Right lung (tissue), 5 donors: ENCODE results near the gene TRAF5. TPM values are rescaled to one million over a fixed set of nuclear protein-coding genes. Genes with fewer than 3 reads are reported as not detected.
"Not testable (repeated sequence)": the region's sequence is repeated elsewhere in the genome, so short reads cannot be mapped to it uniquely, and the experiment has no call there.

Experiments used
- DNase-seq, 2 donors: peaks; one replicate each; pipeline ENCODE4 v3.0.0-alpha.2; 2013
- polyA plus RNA-seq, 5 donors: library from polyadenylated mRNA; unstranded; fragments of 120-200 nt; gene quantifications; one replicate each; pipeline versions ENCODE4 v1.2.1 to v1.2.3, GENCODE V29; 2013; ENCODE audit warnings: inconsistent platforms in 1 of 5, low replicate concordance in 1 of 5; ENCODE audit not compliant: insufficient read length in 5 of 5, insufficient read depth in 1 of 5

The TRAF5 gene
- polyA plus RNA-seq, 5 donors = 18.5 to 30.9 (median 26.5) TPM

GRCh38 chr1:211344152-211344618 is 17.6 kb downstream of the TRAF5 start:
- DNase-seq = no peak

- DNase-seq = no peak
Measured at GRCh38 chr1:211345719-211346118, 19.1 kb downstream of the TRAF5 start.

DNA sequence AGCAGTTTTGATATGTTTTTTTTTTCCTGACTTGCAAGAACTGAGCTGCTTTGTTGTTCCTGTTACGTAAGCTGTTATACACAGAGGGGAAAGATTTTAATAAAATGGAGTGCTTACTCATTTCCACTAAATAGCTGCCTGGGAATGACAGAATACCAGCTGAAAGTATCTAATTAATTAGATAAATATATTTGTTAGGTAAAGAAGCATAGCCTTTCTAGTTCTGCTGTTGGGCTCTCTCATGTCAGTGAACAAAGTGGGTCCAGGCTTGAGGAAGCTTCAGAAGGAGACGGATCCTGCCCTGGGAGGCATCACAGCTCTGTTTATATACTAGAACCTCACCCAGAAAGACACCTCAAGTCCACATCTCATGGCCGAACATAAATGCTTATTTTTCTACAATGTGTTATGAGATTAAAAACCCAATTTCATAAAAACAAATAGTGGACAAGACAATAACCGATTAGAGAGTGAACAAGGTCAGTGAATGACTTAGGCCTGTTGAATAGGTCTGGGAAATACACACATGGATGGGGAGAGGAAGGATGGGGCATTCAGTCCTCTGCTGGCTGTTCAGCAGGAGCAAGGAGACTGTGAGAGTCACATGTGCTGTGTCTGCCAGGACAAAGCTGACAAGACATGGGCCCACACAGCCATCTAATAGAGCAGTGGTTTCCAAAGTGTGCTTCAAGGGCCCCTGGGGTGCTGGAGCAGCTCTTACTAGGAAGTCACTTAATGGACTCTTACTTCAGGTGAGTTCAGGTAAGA is 20.6 kb downstream of the TRAF5 start:
- no peak for DNase-seq

DNA sequence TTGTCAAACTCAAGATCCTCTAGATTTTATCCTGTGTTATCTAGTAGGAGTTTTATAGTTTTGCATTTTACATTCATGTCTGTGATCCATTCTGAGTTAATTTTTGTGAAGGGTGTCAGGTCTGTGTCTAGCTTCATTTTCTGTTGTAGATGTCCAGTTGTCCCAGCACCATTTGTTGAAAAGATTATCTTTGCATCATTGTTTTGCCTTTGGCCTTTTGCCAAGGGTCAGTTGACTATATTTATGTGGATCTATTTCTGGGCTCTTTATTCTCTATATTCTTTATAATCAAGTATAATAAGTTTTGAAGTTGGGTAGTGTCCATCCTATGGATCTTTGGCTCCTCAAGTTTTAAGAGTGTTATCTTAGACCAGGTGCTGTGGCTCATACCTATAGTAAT is 21.9 kb downstream of the TRAF5 start:
- no peak for DNase-seq

- no peak for DNase-seq
Measured at GRCh38 chr1:211349741-211350140, 23.1 kb downstream of the TRAF5 start.

DNA sequence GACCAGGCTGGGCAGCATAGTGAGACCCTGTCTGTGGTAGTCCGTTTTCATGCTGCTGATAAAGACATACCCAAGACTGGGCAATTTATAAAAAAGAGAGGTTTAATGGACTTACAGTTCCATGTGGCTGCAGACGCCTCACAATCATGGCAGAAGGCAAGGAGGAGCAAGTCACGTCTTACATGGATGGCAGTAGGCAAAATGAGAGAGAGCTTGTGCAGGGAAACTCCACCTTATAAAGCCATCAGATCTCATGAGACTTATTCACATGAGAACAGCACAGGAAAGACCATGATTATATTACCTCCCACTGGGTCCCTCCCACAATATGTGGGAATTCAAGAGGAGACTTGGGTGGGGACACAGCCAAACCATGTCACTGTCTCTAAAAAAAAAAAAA is 25.4 kb downstream of the TRAF5 start:
- DNase-seq = not testable (repeated sequence)

DNA sequence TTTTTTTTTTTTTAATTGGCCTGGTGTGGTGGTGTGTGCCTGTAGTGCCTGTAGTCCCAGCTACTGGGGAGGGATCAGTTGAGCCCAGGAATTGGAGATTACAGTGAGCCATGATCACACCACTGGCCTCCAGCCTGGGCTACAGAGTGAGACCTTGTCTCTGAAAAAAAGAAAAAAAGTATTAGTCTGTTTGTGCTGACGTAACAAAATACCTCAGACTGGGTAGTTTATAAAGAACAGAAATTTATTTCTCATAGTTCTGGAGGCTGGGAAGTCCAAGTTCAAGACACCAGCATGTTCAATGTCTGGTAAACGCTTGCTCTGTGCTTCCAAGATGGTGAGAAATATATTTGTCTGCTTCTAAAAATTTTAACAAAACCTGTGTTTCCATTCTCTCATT is 25.8 kb downstream of the TRAF5 start:
- DNase-seq = no peak

DNA sequence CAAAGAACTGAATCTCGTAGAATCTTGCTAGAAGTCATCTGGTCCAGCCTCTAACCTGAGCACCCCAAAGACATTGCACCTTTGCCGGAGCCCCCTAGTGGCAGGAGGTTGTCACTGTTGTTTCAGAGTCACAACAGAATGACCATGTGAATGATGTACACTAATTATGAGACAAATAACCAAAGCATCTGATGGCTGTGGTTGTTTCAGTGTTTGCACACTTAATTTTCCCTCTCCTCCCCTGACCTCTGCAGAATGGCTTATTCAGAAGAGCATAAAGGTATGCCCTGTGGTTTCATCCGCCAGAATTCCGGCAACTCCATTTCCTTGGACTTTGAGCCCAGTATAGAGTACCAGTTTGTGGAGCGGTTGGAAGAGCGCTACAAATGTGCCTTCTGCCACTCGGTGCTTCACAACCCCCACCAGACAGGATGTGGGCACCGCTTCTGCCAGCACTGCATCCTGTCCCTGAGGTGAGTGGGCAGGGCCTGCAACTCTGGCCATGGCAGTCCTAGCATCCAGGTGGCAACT is 26.4 kb downstream of the TRAF5 start:
- DNase-seq = no peak

- no peak for DNase-seq
Measured at GRCh38 chr1:211353562-211354212, 27.1 kb downstream of the TRAF5 start.

DNA sequence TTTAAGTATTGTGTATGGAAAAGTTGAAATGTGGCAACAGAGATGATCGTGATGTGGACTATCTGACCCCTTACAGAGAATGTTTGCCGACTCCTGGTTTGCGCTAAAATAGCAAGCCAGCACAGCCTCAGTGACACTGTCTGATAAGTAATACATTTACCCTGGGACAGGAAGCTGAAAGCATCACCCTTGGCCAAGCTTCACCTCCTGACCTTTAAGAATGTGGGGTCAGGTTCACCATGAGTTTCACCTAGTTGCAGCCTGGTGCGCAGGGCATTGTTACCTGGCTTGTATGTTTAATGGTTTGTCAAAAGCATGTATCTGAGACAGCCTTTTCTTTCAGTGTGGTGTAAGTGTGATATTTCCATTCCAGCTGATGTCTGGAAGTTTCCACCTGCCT is 29.2 kb downstream of the TRAF5 start:
- no peak for DNase-seq

GRCh38 chr1:211356723-211357407 is 30.2 kb downstream of the TRAF5 start:
- no peak for DNase-seq

GRCh38 chr1:211358685-211359084 is 32.1 kb downstream of the TRAF5 start:
- no peak for DNase-seq

DNA sequence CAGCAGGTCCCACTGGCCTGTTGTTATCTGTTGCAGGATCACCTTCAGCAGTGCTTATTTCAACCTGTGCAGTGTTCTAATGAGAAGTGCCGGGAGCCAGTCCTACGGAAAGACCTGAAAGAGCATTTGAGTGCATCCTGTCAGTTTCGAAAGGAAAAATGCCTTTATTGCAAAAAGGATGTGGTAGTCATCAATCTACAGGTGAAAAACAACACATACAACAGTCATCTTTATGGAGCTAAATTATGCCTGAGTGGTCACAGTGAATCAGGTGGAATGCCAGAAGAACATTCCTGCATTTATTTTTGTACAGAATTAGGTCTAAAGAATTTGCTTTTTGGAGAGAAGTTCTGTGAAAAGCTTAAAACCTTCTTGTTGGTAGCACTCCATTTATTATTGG is 33.2 kb downstream of the TRAF5 start:
- no peak for DNase-seq

GRCh38 chr1:211361202-211361601 is 34.6 kb downstream of the TRAF5 start:
- DNase-seq = no peak

- DNase-seq = no peak
Measured at GRCh38 chr1:211369640-211370039, 43.0 kb downstream of the TRAF5 start.

GRCh38 chr1:211370669-211371068 is 44.0 kb downstream of the TRAF5 start:
- no peak for DNase-seq

- DNase-seq = no peak
Measured at GRCh38 chr1:211371406-211372105, 44.9 kb downstream of the TRAF5 start.

GRCh38 chr1:211372463-211372862 is 45.8 kb downstream of the TRAF5 start:
- no peak for DNase-seq

GRCh38 chr1:211375146-211375818 is 48.6 kb downstream of the TRAF5 start:
- DNase-seq = no peak

DNA sequence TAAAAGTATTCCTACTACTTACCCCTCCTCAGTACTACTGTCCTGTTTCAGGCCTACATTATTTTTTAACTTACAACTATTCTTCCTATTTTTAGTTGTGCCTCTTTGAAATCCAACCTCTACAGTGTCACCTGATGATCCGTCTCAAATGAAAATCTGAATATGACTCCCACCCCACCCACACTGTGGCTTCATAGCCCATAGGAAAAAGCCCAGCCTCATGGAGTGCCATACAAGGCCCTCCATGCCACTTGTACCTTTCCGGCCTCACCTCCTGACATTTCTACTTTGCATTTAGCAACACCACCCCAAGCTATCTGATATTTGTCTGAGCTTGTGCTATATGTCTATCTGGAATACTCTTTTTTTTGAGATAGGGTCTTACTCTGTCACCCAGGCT is 49.3 kb downstream of the TRAF5 start:
- no peak for DNase-seq

DNA sequence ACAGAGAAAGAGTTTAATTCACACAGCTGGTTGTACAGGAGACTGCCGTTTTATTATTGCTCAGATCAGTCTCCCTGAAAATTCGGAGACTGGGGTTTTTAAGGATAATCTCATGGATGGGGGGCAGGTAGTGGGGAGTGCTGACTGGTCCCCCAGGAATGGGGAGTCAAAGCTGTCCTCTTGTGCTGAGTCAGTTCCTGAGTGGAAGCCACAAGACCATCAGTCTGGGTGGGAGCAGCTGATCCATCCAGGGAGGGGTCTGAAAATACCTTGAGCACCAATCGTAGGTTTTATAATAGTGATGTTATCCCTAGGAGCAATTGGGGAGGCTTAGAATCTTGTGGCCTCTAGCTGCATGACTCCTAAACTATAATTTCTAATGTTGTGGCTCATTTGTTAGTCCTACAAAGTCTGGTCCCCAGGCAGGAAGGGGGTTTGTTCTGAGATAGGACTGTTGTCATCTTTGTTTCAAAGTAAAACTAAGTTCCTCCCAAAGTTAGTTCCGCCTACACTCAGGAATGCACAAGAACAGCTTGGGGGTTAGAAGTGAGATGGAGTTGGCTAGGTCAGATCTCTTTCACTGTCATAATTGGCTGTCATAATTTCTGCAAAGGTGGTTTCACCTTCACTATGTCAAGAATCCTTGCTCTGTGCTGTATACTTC is 50.3 kb downstream of the TRAF5 start:
- DNase-seq = no peak
